Measurements from ENCODE around the gene WDR6.

The WDR6 gene

GRCh38 chr3:49025793-49026520 is 18.8 kb downstream of the WDR6 start:
- Histone ChIP-seq H3K36me3 (ENCODE audit: control insufficient read depth in 1 of 2, insufficient read depth in 2 of 2, low read length in 2 of 2) (peaks cover 37 to 41% of the 10 kb centered on the region in 2 donors), H3K27me3 (ENCODE audit: low read depth, low read length) (no peaks in the 10 kb centered on the region), H3K4me1 (ENCODE audit: control insufficient read depth in 1 of 2, insufficient read depth in 2 of 2, low read length in 2 of 2) (peaks cover 18 to 24% of the 10 kb centered on the region in 2 donors), H3K27ac (ENCODE audit: low read length) (no peak overlapping the region), H3K9me3 (ENCODE audit: control insufficient read depth in 1 of 2, low read length in 2 of 2) (no peaks in the 10 kb centered on the region), H3K4me3 (ENCODE audit: low read depth in 1 of 2, low read length in 2 of 2) (no peak overlapping the region)

DNA sequence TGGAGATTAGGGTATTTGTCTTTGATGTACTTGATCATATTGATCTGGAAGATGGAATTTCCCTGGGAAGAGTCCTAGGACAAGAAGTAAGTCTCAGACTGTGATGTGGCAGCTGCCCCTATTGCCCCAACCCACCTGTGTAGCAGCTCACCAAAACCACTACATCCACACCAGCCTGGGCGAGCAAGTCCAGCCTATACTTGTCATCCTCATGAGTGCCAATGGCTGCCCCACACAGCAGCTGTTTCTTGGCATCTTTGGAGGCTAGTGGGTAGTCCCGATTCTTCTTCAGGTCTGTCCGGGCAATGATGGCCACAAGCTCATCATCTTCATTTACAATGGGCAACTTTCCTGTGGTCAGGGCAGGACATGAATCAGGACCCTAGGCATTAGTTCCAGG is 19.3 kb downstream of the WDR6 start:
- H3K4me3 ChIP-seq (ENCODE audit: low read depth in 1 of 2, low read length in 2 of 2) = no peak overlapping the region
- H3K27me3 ChIP-seq (ENCODE audit: low read depth, low read length) = no peaks in the 10 kb centered on the region
- peaks cover 42 to 45% of the 10 kb centered on the region in 2 donors for H3K36me3 ChIP-seq (ENCODE audit: control insufficient read depth in 1 of 2, insufficient read depth in 2 of 2, low read length in 2 of 2)
- peaks cover 18 to 24% of the 10 kb centered on the region in 2 donors for H3K4me1 ChIP-seq (ENCODE audit: control insufficient read depth in 1 of 2, insufficient read depth in 2 of 2, low read length in 2 of 2)
- H3K27ac ChIP-seq (ENCODE audit: low read length) = no peak overlapping the region
- H3K9me3 ChIP-seq (ENCODE audit: control insufficient read depth in 1 of 2, low read length in 2 of 2) = no peaks in the 10 kb centered on the region

DNA sequence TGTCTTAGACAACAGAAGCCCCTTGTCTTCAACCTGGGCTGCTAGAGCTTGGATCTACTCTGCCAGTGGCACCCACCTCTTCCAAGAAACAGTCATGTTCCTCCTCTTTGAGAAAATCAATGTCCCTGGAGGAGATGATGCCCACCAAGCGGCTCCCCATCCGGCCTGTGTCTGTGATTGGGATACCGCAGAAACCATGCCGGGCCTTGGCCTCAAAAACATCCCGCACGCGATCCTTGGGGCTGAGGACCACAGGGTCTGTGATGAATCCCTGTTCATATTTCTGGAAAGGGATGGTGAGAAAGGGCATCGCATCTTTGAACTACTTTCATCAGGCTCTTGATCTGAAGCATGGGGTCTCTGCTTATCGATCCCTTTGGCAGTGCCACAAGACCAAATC is 20.4 kb downstream of the WDR6 start:
- H3K4me3 ChIP-seq (ENCODE audit: low read depth in 1 of 2, low read length in 2 of 2) = no peak overlapping the region
- no peak overlapping the region for H3K27ac ChIP-seq (ENCODE audit: low read length)
- H3K9me3 ChIP-seq (ENCODE audit: control insufficient read depth in 1 of 2, low read length in 2 of 2) = no peaks in the 10 kb centered on the region
- H3K27me3 ChIP-seq (ENCODE audit: low read depth, low read length) = no peaks in the 10 kb centered on the region
- peaks cover 53 to 56% of the 10 kb centered on the region in 2 donors for H3K36me3 ChIP-seq (ENCODE audit: control insufficient read depth in 1 of 2, insufficient read depth in 2 of 2, low read length in 2 of 2)
- peaks cover 18 to 22% of the 10 kb centered on the region in 2 donors for H3K4me1 ChIP-seq (ENCODE audit: control insufficient read depth in 1 of 2, insufficient read depth in 2 of 2, low read length in 2 of 2)

DNA sequence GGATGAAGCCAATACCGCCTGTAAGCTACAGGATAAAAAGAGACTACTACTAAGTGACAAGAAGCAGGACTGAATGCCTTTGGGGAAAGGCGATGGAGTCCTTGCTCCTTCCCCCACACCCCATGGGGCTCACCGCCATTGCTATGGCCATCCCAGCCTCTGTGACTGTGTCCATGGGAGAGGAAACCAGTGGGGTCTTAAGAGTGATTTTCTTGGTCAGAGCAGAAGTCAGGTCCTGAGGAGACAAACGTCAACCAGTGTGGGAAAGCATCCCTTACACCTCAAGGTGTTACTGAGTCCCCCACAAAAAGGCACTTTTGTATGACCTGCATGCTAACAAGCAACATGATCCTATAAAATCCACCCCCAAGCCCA is 21.1 kb downstream of the WDR6 start:
- Histone ChIP-seq H3K27me3 (ENCODE audit: low read depth, low read length) (no peaks in the 10 kb centered on the region), H3K27ac (ENCODE audit: low read length) (peak overlapping the region; percentile 92), H3K4me3 (ENCODE audit: low read depth in 1 of 2, low read length in 2 of 2) (peak overlapping the region; percentile 71 to 78), H3K9me3 (ENCODE audit: control insufficient read depth in 1 of 2, low read length in 2 of 2) (no peaks in the 10 kb centered on the region), H3K36me3 (ENCODE audit: control insufficient read depth in 1 of 2, insufficient read depth in 2 of 2, low read length in 2 of 2) (peaks cover 56 to 61% of the 10 kb centered on the region in 2 donors), H3K4me1 (ENCODE audit: control insufficient read depth in 1 of 2, insufficient read depth in 2 of 2, low read length in 2 of 2) (peaks cover 12 to 20% of the 10 kb centered on the region in 2 donors)

DNA sequence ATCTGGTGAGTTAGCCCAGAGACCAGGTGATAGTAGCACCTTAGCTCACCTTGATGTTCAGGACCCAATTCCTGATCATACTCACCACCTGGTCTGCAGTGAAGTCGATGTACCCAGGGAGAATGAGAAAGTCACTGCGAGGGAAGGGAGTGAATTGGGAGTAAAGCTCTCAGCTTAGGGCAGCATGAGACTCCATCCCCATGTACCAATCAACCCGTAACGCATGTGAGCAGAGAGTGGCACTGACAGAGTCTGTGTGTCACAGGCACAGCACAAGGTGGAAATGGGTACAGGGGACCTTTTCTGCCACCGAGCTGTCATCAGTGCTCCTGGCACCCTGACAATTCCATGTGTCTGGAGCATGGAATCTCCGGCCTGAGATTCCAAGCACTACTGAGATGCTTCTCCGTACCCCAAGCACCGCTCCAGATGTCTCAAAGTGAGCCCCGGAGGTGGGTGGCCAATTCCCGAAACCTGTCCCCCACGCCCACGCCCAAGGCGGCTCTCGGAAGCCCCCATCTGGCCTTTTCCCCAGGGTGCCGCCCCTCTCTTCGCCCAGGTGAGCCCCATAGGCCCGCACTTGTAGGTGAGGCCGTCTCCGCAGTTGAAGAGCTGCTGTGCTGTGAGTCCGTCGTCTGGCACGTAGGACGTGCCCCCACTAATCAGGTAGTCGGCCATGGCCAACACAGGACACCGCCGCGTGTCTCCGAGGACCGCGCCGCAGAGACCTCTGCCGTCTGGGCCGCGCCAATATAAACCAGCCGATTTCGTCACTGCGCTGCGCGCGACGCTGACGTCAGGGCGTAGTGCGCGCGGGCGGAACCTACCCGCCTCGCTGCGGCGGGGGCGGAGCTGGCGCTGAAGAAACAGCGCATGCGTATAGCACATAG is 21.7 kb downstream of the WDR6 start, which contains the start of gene IMPDH2:
Gene IMPDH2 (minus strand): TSS at position 726 of the 890 bp plus-strand sequence. CDS start 48 bp downstream, at position 678.
- Histone ChIP-seq H3K27me3 (ENCODE audit: low read depth, low read length) (no peaks in the 10 kb centered on the region), H3K9me3 (ENCODE audit: control insufficient read depth in 1 of 2, low read length in 2 of 2) (no peaks in the 10 kb centered on the region), H3K4me1 (ENCODE audit: control insufficient read depth in 1 of 2, insufficient read depth in 2 of 2, low read length in 2 of 2) (peaks cover 12 to 14% of the 10 kb centered on the region in 2 donors), H3K4me3 (ENCODE audit: low read depth in 1 of 2, low read length in 2 of 2) (peak within 1 kb of the TSS; percentile 71 to 78), H3K27ac (ENCODE audit: low read length) (peak within 1 kb of the TSS; percentile 92), H3K36me3 (ENCODE audit: control insufficient read depth in 1 of 2, insufficient read depth in 2 of 2, low read length in 2 of 2) (peaks cover 54 to 58% of the 10 kb centered on the region in 2 donors)

- H3K36me3 ChIP-seq (ENCODE audit: control insufficient read depth in 1 of 2, insufficient read depth in 2 of 2, low read length in 2 of 2) = peaks cover 50 to 56% of the 10 kb centered on the region in 2 donors
Measured at GRCh38 chr3:49029563-49029884, 22.3 kb downstream of the WDR6 start.

DNA sequence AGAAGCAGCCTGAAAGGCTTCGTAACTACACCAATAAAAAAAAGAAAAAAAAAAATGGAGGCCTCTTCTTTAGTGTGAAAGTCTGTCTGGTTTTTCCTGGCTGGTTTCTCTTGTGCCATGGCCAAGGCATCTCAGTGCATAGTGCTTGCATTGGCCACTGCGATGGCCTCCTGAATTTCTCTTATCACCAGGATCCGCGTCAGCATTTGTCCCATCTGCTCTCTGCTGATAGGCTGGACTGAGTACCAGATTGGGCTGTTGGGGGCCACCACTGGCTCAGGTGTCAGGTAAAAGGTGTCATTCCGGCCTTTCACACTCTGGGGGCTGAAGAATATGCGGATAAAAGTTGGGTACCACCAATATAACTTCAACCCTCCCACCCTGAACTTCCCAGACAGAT is 23.1 kb downstream of the WDR6 start:
- Histone ChIP-seq H3K4me1 (ENCODE audit: control insufficient read depth in 1 of 2, insufficient read depth in 2 of 2, low read length in 2 of 2) (peaks cover 12 to 14% of the 10 kb centered on the region in 2 donors), H3K27me3 (ENCODE audit: low read depth, low read length) (no peaks in the 10 kb centered on the region), H3K27ac (ENCODE audit: low read length) (no peak overlapping the region), H3K4me3 (ENCODE audit: low read depth in 1 of 2, low read length in 2 of 2) (no peak overlapping the region), H3K9me3 (ENCODE audit: control insufficient read depth in 1 of 2, low read length in 2 of 2) (no peaks in the 10 kb centered on the region), H3K36me3 (ENCODE audit: control insufficient read depth in 1 of 2, insufficient read depth in 2 of 2, low read length in 2 of 2) (peaks cover 47 to 56% of the 10 kb centered on the region in 2 donors)

More at GRCh38 chr3:49029563-49029884, 22.3 kb downstream of the WDR6 start:
- H3K4me1 ChIP-seq (ENCODE audit: control insufficient read depth in 1 of 2, insufficient read depth in 2 of 2, low read length in 2 of 2) = peaks cover 12 to 14% of the 10 kb centered on the region in 2 donors
- H3K27me3 ChIP-seq (ENCODE audit: low read depth, low read length) = no peaks in the 10 kb centered on the region
- H3K9me3 ChIP-seq (ENCODE audit: control insufficient read depth in 1 of 2, low read length in 2 of 2) = no peaks in the 10 kb centered on the region
- H3K4me3 ChIP-seq (ENCODE audit: low read depth in 1 of 2, low read length in 2 of 2) = peak overlapping the region; percentile 71 to 78
- peak overlapping the region; percentile 92 for H3K27ac ChIP-seq (ENCODE audit: low read length)

DNA sequence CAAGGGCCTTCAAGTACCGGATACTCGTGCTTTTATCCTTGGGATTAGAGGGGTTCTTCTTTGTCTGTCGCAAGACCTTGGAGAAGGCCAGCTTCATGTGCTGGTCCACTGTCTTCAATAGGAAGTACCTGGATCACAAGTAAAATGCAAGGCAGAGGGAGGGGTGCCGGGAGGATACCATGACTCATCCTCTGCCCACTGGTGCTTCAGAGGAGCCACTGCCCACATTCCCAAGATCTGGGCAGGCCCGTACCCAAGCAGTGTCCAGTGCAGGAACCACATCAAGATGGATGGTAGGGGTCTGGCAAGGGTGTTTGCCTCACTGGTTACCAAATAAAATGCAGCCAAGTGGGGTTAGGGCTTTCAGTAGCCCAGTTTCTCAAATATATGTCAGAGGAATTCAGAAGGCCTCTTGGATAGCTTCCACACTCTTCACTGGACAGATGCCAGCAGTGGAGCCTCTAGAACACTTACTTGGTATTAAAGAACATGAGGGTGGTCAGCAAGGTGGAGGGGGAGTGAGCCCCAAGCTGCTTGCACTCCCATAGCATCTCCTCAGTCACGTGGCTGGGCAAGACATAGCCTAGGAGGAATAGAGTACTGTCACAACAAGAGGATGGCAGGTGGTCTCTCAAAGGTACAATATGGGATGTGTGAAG is 25.6 kb downstream of the WDR6 start:
- Histone ChIP-seq H3K9me3 (ENCODE audit: control insufficient read depth in 1 of 2, low read length in 2 of 2) (no peaks in the 10 kb centered on the region), H3K36me3 (ENCODE audit: control insufficient read depth in 1 of 2, insufficient read depth in 2 of 2, low read length in 2 of 2) (peaks cover 39 to 55% of the 10 kb centered on the region in 2 donors), H3K27ac (ENCODE audit: low read length) (no peak overlapping the region), H3K4me3 (ENCODE audit: low read depth in 1 of 2, low read length in 2 of 2) (no peak overlapping the region), H3K4me1 (ENCODE audit: control insufficient read depth in 1 of 2, insufficient read depth in 2 of 2, low read length in 2 of 2) (peaks cover 11 to 14% of the 10 kb centered on the region in 2 donors), H3K27me3 (ENCODE audit: low read depth, low read length) (no peaks in the 10 kb centered on the region)

DNA sequence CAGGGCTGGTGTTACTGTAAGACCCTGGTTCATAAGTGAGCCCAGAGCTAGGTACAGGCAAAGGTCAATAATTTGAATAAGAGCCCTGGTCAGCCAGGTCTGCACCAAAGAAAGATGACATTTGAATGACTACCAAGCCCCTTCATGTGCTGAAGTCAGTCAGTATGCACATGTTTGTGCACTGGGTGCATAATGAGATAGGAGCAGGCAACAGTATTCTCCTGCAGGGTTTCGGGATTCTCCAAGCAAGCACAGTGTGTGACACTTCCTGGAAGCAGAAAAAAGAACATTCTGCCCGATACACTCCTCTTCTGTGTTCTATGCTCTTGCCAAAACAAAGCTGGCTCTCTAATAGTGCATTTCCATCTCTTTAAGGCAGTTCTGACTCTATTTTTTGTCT is 27.5 kb downstream of the WDR6 start:
- H3K4me1 ChIP-seq (ENCODE audit: control insufficient read depth in 1 of 2, insufficient read depth in 2 of 2, low read length in 2 of 2) = peaks cover 0 to 5% of the 10 kb centered on the region in 2 donors
- H3K27me3 ChIP-seq (ENCODE audit: low read depth, low read length) = no peaks in the 10 kb centered on the region
- peaks cover 39 to 55% of the 10 kb centered on the region in 2 donors for H3K36me3 ChIP-seq (ENCODE audit: control insufficient read depth in 1 of 2, insufficient read depth in 2 of 2, low read length in 2 of 2)
- no peak overlapping the region for H3K4me3 ChIP-seq (ENCODE audit: low read depth in 1 of 2, low read length in 2 of 2)
- H3K9me3 ChIP-seq (ENCODE audit: control insufficient read depth in 1 of 2, low read length in 2 of 2) = no peaks in the 10 kb centered on the region
- H3K27ac ChIP-seq (ENCODE audit: low read length) = no peak overlapping the region

DNA sequence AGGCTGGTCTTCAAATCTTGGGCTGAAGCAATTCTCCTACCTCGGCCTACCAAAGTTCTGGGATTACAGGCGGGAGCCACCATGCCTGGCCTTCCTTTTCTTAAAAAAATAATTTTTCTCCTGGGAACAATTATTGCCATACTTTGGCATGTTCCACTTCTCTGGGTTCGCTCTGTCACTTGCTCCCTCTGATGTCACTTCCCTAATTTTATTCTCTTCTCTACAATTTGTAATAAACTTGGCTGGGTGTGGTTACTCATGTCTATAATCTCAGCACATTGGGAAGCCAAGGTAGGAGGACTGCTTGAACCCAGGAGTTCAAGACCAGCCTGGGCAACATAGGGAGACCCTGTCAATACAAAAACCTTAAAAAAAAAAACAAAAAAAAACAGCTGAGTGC is 28.1 kb downstream of the WDR6 start:
- H3K4me1 ChIP-seq (ENCODE audit: control insufficient read depth in 1 of 2, insufficient read depth in 2 of 2, low read length in 2 of 2) = peaks cover 0 to 5% of the 10 kb centered on the region in 2 donors
- H3K36me3 ChIP-seq (ENCODE audit: control insufficient read depth in 1 of 2, insufficient read depth in 2 of 2, low read length in 2 of 2) = peaks cover 39 to 58% of the 10 kb centered on the region in 2 donors
- H3K9me3 ChIP-seq (ENCODE audit: control insufficient read depth in 1 of 2, low read length in 2 of 2) = no peaks in the 10 kb centered on the region
- H3K27ac ChIP-seq (ENCODE audit: low read length) = no peak overlapping the region
- H3K27me3 ChIP-seq (ENCODE audit: low read depth, low read length) = no peaks in the 10 kb centered on the region
- H3K4me3 ChIP-seq (ENCODE audit: low read depth in 1 of 2, low read length in 2 of 2) = no peak overlapping the region

DNA sequence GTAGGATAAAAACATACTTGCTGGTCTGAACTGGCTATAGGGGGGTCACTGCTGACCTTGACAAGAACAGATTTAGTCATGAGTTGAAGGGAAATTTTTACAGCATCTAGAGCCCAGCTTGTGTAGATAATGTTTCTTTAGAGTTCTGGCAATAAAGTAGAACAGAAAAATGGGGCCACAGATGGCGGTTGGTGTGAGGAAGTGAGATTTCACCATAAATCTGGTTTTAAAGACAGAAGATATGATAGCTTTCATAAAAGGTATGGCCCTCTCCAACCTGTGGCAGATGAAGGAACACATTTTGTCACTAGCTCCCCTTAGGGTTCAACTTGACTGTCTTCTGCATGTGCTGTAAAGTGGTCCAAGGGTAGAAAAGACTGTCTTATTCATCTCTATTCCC is 46.4 kb downstream of the WDR6 start:
- H3K36me3 ChIP-seq (ENCODE audit: control insufficient read depth in 1 of 2, insufficient read depth in 2 of 2, low read length in 2 of 2) = peaks cover 30 to 50% of the 10 kb centered on the region in 2 donors

More for the DNA sequence above, 46.4 kb downstream of the WDR6 start:
- no peaks in the 10 kb centered on the region for H3K4me1 ChIP-seq (ENCODE audit: control insufficient read depth in 1 of 2, insufficient read depth in 2 of 2, low read length in 2 of 2)
- H3K27ac ChIP-seq (ENCODE audit: low read length) = no peak overlapping the region
- no peaks in the 10 kb centered on the region for H3K27me3 ChIP-seq (ENCODE audit: low read depth, low read length)
- H3K9me3 ChIP-seq (ENCODE audit: control insufficient read depth in 1 of 2, low read length in 2 of 2) = no peaks in the 10 kb centered on the region
- H3K4me3 ChIP-seq (ENCODE audit: low read depth in 1 of 2, low read length in 2 of 2) = no peak overlapping the region
